Transverse colon (tissue), 4 donors: ENCODE data around the gene SMAD3. TPM values are rescaled to one million over a fixed set of nuclear protein-coding genes. Genes with fewer than 3 reads are reported as not detected.

Source experiments
- DNase-seq: peaks from one replicate; pipeline ENCODE4 v3.0.0-alpha.2; 2019
- H3K27ac ChIP-seq, 4 donors: fragments of 200-600 bp; sonication (generic); 2 replicates each; pipeline ENCODE4 v1.5.1; 2016 to 2018; ENCODE audit warnings: inconsistent platforms in 4 of 4
- H3K27me3 ChIP-seq: fragments of 200-600 bp; sonication (generic); 2 replicates; pipeline ENCODE4 v1.5.1; 2017; ENCODE audit warnings: inconsistent platforms
- H3K36me3 ChIP-seq, 4 donors: fragments of 200-600 bp; sonication (generic); 2 replicates each; pipeline ENCODE4 v1.5.1; 2017 to 2019; ENCODE audit warnings: inconsistent platforms in 4 of 4
- H3K4me1 ChIP-seq, 4 donors: fragments of 200-600 bp; sonication (generic); 2 replicates each; pipeline ENCODE4 v1.5.1; 2017 to 2020; ENCODE audit warnings: inconsistent platforms in 4 of 4
- H3K4me3 ChIP-seq, 4 donors: fragments of 200-600 bp; sonication (generic); 1 replicate in 1 of 4; 2 replicates in 3 of 4; pipeline versions ENCODE4 v1.5.1 to v1.6.1; 2017 to 2019; ENCODE audit warnings: inconsistent platforms in 4 of 4
- H3K9me3 ChIP-seq, 2 donors: fragments of 200-600 bp; sonication (generic); 2 replicates each; pipeline ENCODE4 v1.5.1; 2017 to 2019; ENCODE audit warnings: inconsistent platforms in 2 of 2
- EP300 ChIP-seq: sonication (generic); formaldehyde crosslinking; IDR thresholded peaks from one replicate; pipeline ENCODE4 v1.6.1; 2017; ENCODE audit warnings: antibody characterized with exemption, low read depth
- POLR2A ChIP-seq: fragments of 450-650 bp; IDR thresholded peaks from one replicate; pipeline ENCODE4 v1.6.1; 2016; ENCODE audit warnings: antibody characterized with exemption, mild to moderate bottlenecking, moderate library complexity
- POLR2AphosphoS5 ChIP-seq, 3 donors: sonication (generic); formaldehyde crosslinking; IDR thresholded peaks; one replicate each; pipeline ENCODE4 v1.6.1; 2016; ENCODE audit warnings: antibody characterized with exemption in 3 of 3
- WGBS, 2 donors: methylation state at CpG; one replicate each; pipeline ENCODE4 v1.1.5; 2018; ENCODE audit warnings: low coverage in 1 of 2; 5-methylcytosine and 5-hydroxymethylcytosine counted together
- in situ Hi-C, 4 donors: fragments of 200-750 bp; cut with MboI; loops; one replicate each; pipeline versions ENCODE4 v1.15.0 to v1.15.1; 2017; ENCODE audit warnings: low sequenced_read_pairs in 3 of 4, low pct_ligation_motif_present in 1 of 4, low pct_unique_long_range_greater_than_20kb in 1 of 4
- intact Hi-C: fragments of 100-400 bp; cut with DNase I; formaldehyde crosslinking; loops from one replicate; pipeline ENCODE4 v1.15.1; 2023; ENCODE audit warnings: low total_unique reads
- total RNA-seq, 4 donors: library from RNA; depleted of rRNA; stranded (reverse); fragments of >200 nt; gene quantifications; one replicate each; pipeline ENCODE4 v1.1.0, GENCODE V29; 2016
- TF ChIP-seq, protein P1 (sequence below), 5 experiments: fragments of 200-600 bp in 3 of 5; fragments of 450-650 bp in 2 of 5; sonication (generic) in 3 of 5; IDR thresholded peaks; 1 replicate in 2 of 5; 2 replicates in 3 of 5; pipeline ENCODE4 v1.5.1; 2016 to 2017; ENCODE audit warnings: antibody characterized with exemption in 5 of 5, inconsistent platforms in 3 of 5, mild to moderate bottlenecking in 2 of 5, moderate library complexity in 1 of 5

The SMAD3 gene
- total RNA-seq, 4 donors from 2014 or later, result 30.9 to 65.1 (median 57.0) TPM

GRCh38 chr15:67104510-67104909 is 39.1 kb downstream of the SMAD3 start:
- H3K4me3 ChIP-seq, result no peak overlapping the region
- H3K27me3 ChIP-seq, result no peaks in the 10 kb centered on the region
- H3K4me1 ChIP-seq, result peaks cover 35 to 87% (median 56%) of the 10 kb centered on the region in 4 donors
- in situ Hi-C loops (no loop called here), intact Hi-C loops (no loop called here)
- H3K36me3 ChIP-seq, result no peaks in the 10 kb centered on the region
- TF ChIP-seq POLR2A (no peak), EP300 (no peak), POLR2AphosphoS5 (IDR thresholded peaks at IDR 0.05) (no peak)
- TF ChIP-seq, protein P1, sequence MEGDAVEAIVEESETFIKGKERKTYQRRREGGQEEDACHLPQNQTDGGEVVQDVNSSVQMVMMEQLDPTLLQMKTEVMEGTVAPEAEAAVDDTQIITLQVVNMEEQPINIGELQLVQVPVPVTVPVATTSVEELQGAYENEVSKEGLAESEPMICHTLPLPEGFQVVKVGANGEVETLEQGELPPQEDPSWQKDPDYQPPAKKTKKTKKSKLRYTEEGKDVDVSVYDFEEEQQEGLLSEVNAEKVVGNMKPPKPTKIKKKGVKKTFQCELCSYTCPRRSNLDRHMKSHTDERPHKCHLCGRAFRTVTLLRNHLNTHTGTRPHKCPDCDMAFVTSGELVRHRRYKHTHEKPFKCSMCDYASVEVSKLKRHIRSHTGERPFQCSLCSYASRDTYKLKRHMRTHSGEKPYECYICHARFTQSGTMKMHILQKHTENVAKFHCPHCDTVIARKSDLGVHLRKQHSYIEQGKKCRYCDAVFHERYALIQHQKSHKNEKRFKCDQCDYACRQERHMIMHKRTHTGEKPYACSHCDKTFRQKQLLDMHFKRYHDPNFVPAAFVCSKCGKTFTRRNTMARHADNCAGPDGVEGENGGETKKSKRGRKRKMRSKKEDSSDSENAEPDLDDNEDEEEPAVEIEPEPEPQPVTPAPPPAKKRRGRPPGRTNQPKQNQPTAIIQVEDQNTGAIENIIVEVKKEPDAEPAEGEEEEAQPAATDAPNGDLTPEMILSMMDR (IDR thresholded peaks at IDR 0.05), result no peak
- DNase-seq, result no peak
- peak overlapping the region; percentile 76 to 80 (median 78) for H3K27ac ChIP-seq
- 50 to 78% methylated on average over 2 to 8 of the region's 8 CpGs for WGBS, 2 donors
- H3K9me3 ChIP-seq, result no peaks in the 10 kb centered on the region

GRCh38 chr15:67105065-67105951 is 39.9 kb downstream of the SMAD3 start:
- 43 to 73% methylated on average over 2 to 11 of the region's 11 CpGs for WGBS, 2 donors
- no peak overlapping the region for H3K4me3 ChIP-seq
- H3K36me3 ChIP-seq, result no peaks in the 10 kb centered on the region
- peak; percentile 58 for DNase-seq
- TF ChIP-seq, protein P1 (IDR thresholded peaks at IDR 0.05), result peak in 3 of 5 experiments; percentile 6 to 47 (median 15)
- TF ChIP-seq EP300 (no peak), POLR2AphosphoS5 (IDR thresholded peaks at IDR 0.05) (peak; percentile 40 to 62 (median 56)), POLR2A (no peak)
- intact Hi-C loops (loop anchor here (5.0 kb wide), 1 partner anchor 38 kb away; the partner anchor contains the start of gene SMAD3), in situ Hi-C loops (no loop called here)
- no peaks in the 10 kb centered on the region for H3K27me3 ChIP-seq
- H3K4me1 ChIP-seq, result peaks cover 40 to 92% (median 62%) of the 10 kb centered on the region in 4 donors
- H3K9me3 ChIP-seq, result no peaks in the 10 kb centered on the region
- peak overlapping the region; percentile 76 to 80 (median 78) for H3K27ac ChIP-seq

DNA sequence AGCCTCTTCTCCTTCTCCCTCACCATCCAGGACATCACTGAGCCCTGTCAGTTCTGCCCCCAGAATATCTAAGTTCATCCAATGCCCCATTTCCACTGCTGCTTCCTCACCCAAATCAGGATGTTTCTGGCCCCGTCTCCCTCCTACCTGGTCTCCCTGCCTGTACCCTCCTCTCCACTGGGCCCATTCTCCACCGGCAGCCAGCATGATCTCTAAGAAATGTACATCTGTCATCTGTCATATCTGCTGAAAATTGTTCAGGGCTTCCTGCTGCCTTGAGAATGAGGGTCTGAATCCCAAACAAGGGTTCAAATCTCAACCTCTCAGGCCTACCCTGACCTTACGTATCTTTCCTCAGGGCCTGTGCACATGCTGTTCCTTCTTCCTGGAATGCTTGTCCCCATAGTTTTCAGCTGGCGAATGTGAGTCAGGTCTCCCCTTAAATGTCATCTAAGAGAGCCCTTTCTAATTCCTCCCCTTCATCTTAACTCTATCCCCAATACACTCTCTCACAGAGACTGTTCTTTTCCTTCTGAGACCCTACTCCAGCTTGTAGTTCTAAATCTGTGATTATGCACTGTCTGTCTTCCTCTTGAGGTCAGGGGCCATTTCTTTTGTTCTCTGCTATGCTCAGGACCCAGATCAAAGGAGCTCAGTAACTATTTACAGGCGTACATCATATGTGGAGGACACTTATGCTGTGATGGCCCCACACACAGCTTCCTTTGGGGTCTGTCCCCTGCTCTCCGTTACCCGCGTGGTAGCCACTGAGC is 40.8 kb downstream of the SMAD3 start:
- in situ Hi-C loops, result no loop called here
- WGBS, 2 donors, result 88 to 94% methylated on average over 4 to 8 of the region's 8 CpGs

More for the DNA sequence above, 40.8 kb downstream of the SMAD3 start:
- TF ChIP-seq POLR2AphosphoS5 (IDR thresholded peaks at IDR 0.05) (no peak), EP300 (no peak), POLR2A (no peak)
- TF ChIP-seq, protein P1 (IDR thresholded peaks at IDR 0.05), result no peak
- Histone ChIP-seq H3K27me3 (no peaks in the 10 kb centered on the region), H3K9me3 (no peaks in the 10 kb centered on the region), H3K27ac (peak overlapping the region; percentile 76 to 80 (median 78)), H3K36me3 (no peaks in the 10 kb centered on the region), H3K4me1 (peaks cover 40 to 83% (median 59%) of the 10 kb centered on the region in 4 donors), H3K4me3 (no peak overlapping the region)
- intact Hi-C loops, result loop anchor here (5.0 kb wide), 1 partner anchor 39 kb away; the partner anchor contains the start of gene SMAD3
- no peak for DNase-seq
